IMR-90 (cell line): ENCODE data around the gene COL5A1.

Experiments used
- CTCF ChIP-seq: conservative IDR thresholded peaks from 2 replicates; pipeline ENCODE4 v1.5.1; 2012; ENCODE audit warnings: mild to moderate bottlenecking, low read depth, low read length, improper control_type of control experiment
- MAZ ChIP-seq: IDR thresholded peaks from 2 replicates; pipeline ENCODE4 v1.6.1; 2012; ENCODE audit warnings: low read depth, mild to moderate bottlenecking, low read length, improper control_type of control experiment, moderate library complexity, borderline replicate concordance
- MXI1 ChIP-seq: IDR thresholded peaks from 2 replicates; pipeline ENCODE4 v1.6.1; 2012; ENCODE audit warnings: low read depth, mild to moderate bottlenecking, low read length, moderate library complexity, borderline replicate concordance
- POLR2A ChIP-seq: IDR thresholded peaks from 2 replicates; pipeline ENCODE4 v1.6.1; 2012; ENCODE audit warnings: mild to moderate bottlenecking, low read depth, low read length
- RAD21 ChIP-seq: IDR thresholded peaks from 2 replicates; pipeline ENCODE4 v1.6.1; 2012; ENCODE audit warnings: low read length, improper control_type of control experiment
- RCOR1 ChIP-seq: IDR thresholded peaks from 2 replicates; pipeline ENCODE4 v1.6.1; 2012; ENCODE audit warnings: mild to moderate bottlenecking, low read length, improper control_type of control experiment; ENCODE audit not compliant: insufficient replicate concordance
- RFX5 ChIP-seq: IDR thresholded peaks from 2 replicates; pipeline ENCODE4 v1.8.0; 2012; ENCODE audit warnings: low read depth, mild to moderate bottlenecking, low read length, moderate library complexity
- SMC3 ChIP-seq: fragments of 150-350 bp; IDR thresholded peaks from 2 replicates; pipeline ENCODE4 v1.6.1; 2016; ENCODE audit warnings: low read depth, mild to moderate bottlenecking, antibody characterized with exemption, low read length, moderate library complexity
- USF2 ChIP-seq: fragments of 150-350 bp; IDR thresholded peaks from 2 replicates; pipeline ENCODE4 v1.6.1; 2017; ENCODE audit warnings: mild to moderate bottlenecking, antibody characterized with exemption, low read length, low read depth

DNA sequence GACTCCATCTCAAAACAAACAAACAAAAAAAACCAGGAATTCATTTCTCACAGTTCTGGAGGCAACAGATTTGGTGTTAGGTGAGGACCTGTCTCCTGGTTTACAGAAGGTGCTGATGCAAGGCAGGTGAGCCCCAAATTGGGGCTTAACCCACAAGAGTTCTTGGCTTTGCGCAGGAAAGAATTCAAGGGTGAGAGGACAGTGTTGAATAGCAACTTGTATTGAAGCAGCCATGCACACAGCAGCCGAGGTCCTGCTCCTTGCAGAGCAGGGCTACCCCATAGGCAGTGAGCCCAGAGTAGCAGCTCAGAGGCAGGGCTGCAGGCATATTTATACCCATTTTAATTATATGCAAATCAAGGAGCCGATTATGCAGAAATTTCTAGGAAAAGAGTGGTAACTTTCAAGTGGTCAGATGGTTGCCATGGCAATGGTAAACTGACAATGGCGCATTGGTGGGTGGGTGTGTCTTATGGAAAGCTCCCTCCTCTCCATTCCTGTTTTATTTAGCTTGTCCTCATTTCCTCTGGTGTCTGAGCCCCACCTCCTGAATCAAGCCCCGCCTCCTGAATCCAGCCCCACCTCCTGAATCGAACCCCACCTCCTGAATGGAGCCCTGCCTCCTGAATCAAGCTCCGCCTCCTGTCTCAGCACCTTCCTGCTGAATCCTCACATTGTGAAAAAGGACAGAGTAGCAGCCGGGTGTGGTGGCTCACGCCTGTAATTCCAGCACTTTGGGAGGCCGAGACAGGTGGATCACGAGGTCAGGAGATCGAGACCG is 34.5 kb upstream of the COL5A1 start:
- TF ChIP-seq CTCF (no peak), POLR2A (no peak), USF2 (no peak), SMC3 (no peak), RCOR1 (no peak), RFX5 (no peak), MXI1 (no peak), RAD21 (no peak), MAZ (no peak)
